MM.1S (cell line): ENCODE results near the gene TPSAB1.

Experiments used
- DNase-seq: peaks from one replicate; pipeline ENCODE4 v3.0.0-alpha.2; 2015
- H2AFZ ChIP-seq: fragments of 300-600 bp; sonication (generic); 2 replicates; pipeline ENCODE4 v1.6.0; 2016; ENCODE audit warnings: antibody characterized with exemption, low read length
- H3F3A ChIP-seq: fragments of 300-600 bp; sonication (generic); 2 replicates; pipeline ENCODE4 v1.6.1; 2016; ENCODE audit warnings: mild to moderate bottlenecking, antibody characterized with exemption, low read length, moderate library complexity, mixed read lengths; ENCODE audit not compliant: insufficient read depth
- H3K27ac ChIP-seq: fragments of 300-600 bp; sonication (generic); 2 replicates; pipeline ENCODE4 v1.5.1; 2016; ENCODE audit warnings: mild to moderate bottlenecking, low read length
- H3K27me3 ChIP-seq: fragments of 300-600 bp; sonication (generic); replicated peaks from 2 replicates; pipeline ENCODE4 v1.6.0; 2016; ENCODE audit warnings: low read length; ENCODE audit not compliant: insufficient read depth
- H3K36me3 ChIP-seq: fragments of 300-600 bp; sonication (generic); replicated peaks from 2 replicates; pipeline ENCODE4 v1.6.1; 2016; ENCODE audit warnings: mild to moderate bottlenecking, low read length, mixed read lengths; ENCODE audit not compliant: insufficient read depth
- H3K4me1 ChIP-seq: fragments of 300-600 bp; sonication (generic); 2 replicates; pipeline ENCODE4 v1.6.1; 2016; ENCODE audit warnings: low read length, mixed read lengths
- H3K4me2 ChIP-seq: fragments of 300-600 bp; sonication (generic); 2 replicates; pipeline ENCODE4 v1.6.0; 2016; ENCODE audit warnings: low read depth, low read length
- H3K4me3 ChIP-seq: fragments of 300-600 bp; sonication (generic); 2 replicates; pipeline ENCODE4 v1.5.1; 2016; ENCODE audit warnings: low read length, mixed read lengths
- H3K79me2 ChIP-seq: fragments of 300-600 bp; sonication (generic); 2 replicates; pipeline ENCODE4 v1.6.1; 2016; ENCODE audit warnings: mixed run types, low read length, mixed read lengths
- H3K9ac ChIP-seq: fragments of 300-600 bp; sonication (generic); 2 replicates; pipeline ENCODE4 v1.6.1; 2016; ENCODE audit warnings: low read length, mixed read lengths
- H3K9me2 ChIP-seq: fragments of 300-600 bp; sonication (generic); replicated peaks from 2 replicates; pipeline ENCODE4 v1.6.1; 2016; ENCODE audit warnings: mild to moderate bottlenecking, low read length, mixed read lengths; ENCODE audit not compliant: insufficient read depth
- H3K9me3 ChIP-seq: fragments of 300-600 bp; sonication (generic); replicated peaks from 2 replicates; pipeline ENCODE4 v1.6.1; 2016; ENCODE audit warnings: mild to moderate bottlenecking, low read length, mixed read lengths; ENCODE audit not compliant: insufficient read depth
- H4K20me1 ChIP-seq: fragments of 300-600 bp; sonication (generic); 2 replicates; pipeline ENCODE4 v1.6.1; 2016; ENCODE audit warnings: mild to moderate bottlenecking, low read length, moderate library complexity, mixed read lengths; ENCODE audit not compliant: insufficient read depth
- CTCF ChIP-seq: fragments of 300-600 bp; sonication (generic); IDR thresholded peaks from 2 replicates; pipeline ENCODE4 v1.5.1; 2016; ENCODE audit warnings: antibody characterized with exemption, low read length, mixed read lengths
- EZH2 ChIP-seq: fragments of 300-600 bp; sonication (generic); optimal IDR thresholded peaks from 2 replicates; pipeline ENCODE3; 2017; ENCODE audit warnings: low read depth, mild to moderate bottlenecking, antibody characterized with exemption, low read length, mixed read lengths
- EZH2phosphoT487 ChIP-seq: fragments of 300-600 bp; sonication (generic); IDR thresholded peaks from 2 replicates; pipeline ENCODE4 v1.6.1; 2018; ENCODE audit warnings: antibody characterized with exemption, low read length

The TPSAB1 gene

GRCh38 chr16:1279945-1280589 lies 39.6 kb downstream of the TPSAB1 start:
- Histone ChIP-seq H3K9ac (no peak overlapping the region), H2AFZ (no peak overlapping the region), H3K4me1 (no peaks in the 10 kb centered on the region), H3K9me2 (no peaks in the 10 kb centered on the region), H3K4me2 (no peak overlapping the region), H3K36me3 (no peaks in the 10 kb centered on the region), H3K9me3 (no peaks in the 10 kb centered on the region), H3K79me2 (no peaks in the 10 kb centered on the region), H3K4me3 (no peak overlapping the region), H4K20me1 (no peaks in the 10 kb centered on the region), H3F3A (no peaks in the 10 kb centered on the region), H3K27me3 (peaks cover 91% of the 10 kb centered on the region), H3K27ac (no peak overlapping the region)
- no peak for DNase-seq
- no peak for TF ChIP-seq CTCF
- TF ChIP-seq EZH2phosphoT487: no peak
- TF ChIP-seq EZH2: no peak

GRCh38 chr16:1280783-1281182 lies 40.3 kb downstream of the TPSAB1 start:
- Histone ChIP-seq H3K9ac (no peak overlapping the region), H3F3A (no peaks in the 10 kb centered on the region), H3K9me3 (no peaks in the 10 kb centered on the region), H3K79me2 (no peaks in the 10 kb centered on the region), H2AFZ (no peak overlapping the region), H3K4me3 (no peak overlapping the region), H3K36me3 (no peaks in the 10 kb centered on the region), H3K9me2 (no peaks in the 10 kb centered on the region), H3K4me2 (no peak overlapping the region), H3K4me1 (no peaks in the 10 kb centered on the region), H4K20me1 (no peaks in the 10 kb centered on the region), H3K27me3 (peaks cover 90% of the 10 kb centered on the region), H3K27ac (no peak overlapping the region)
- no peak for DNase-seq
- TF ChIP-seq EZH2: no peak
- TF ChIP-seq EZH2phosphoT487: no peak
- no peak for TF ChIP-seq CTCF

GRCh38 chr16:1281517-1281916 lies 41.0 kb downstream of the TPSAB1 start:
- no peak overlapping the region for H3K9ac ChIP-seq

More at GRCh38 chr16:1281517-1281916, 41.0 kb downstream of the TPSAB1 start:
- H3K4me1 ChIP-seq: no peaks in the 10 kb centered on the region
- H2AFZ ChIP-seq: no peak overlapping the region
- peaks cover 90% of the 10 kb centered on the region for H3K27me3 ChIP-seq
- no peaks in the 10 kb centered on the region for H3K9me2 ChIP-seq
- H4K20me1 ChIP-seq: no peaks in the 10 kb centered on the region
- no peaks in the 10 kb centered on the region for H3K36me3 ChIP-seq
- DNase-seq: no peak
- no peak overlapping the region for H3K4me2 ChIP-seq
- no peaks in the 10 kb centered on the region for H3K79me2 ChIP-seq
- TF ChIP-seq EZH2: no peak
- TF ChIP-seq CTCF: no peak
- no peak for TF ChIP-seq EZH2phosphoT487
- no peak overlapping the region for H3K27ac ChIP-seq
- no peak overlapping the region for H3K4me3 ChIP-seq
- H3K9me3 ChIP-seq: no peaks in the 10 kb centered on the region
- no peaks in the 10 kb centered on the region for H3F3A ChIP-seq
